Upper lobe of left lung (tissue), 4 donors: ENCODE results near the gene SLC25A18.

Source experiments
- EP300 ChIP-seq, 4 donors: sonication (generic); formaldehyde crosslinking; IDR thresholded peaks; one replicate each; pipeline ENCODE4 v1.5.1; 2017; ENCODE audit warnings: antibody characterized with exemption in 4 of 4, control low read depth in 2 of 4
- POLR2A ChIP-seq, 4 donors: fragments of 450-650 bp; IDR thresholded peaks; one replicate each; pipeline ENCODE4 v1.5.1; 2016 to 2017; ENCODE audit warnings: antibody characterized with exemption in 4 of 4, mild to moderate bottlenecking in 2 of 4
- POLR2AphosphoS5 ChIP-seq, 2 donors: sonication (generic); formaldehyde crosslinking; IDR thresholded peaks; one replicate each; pipeline ENCODE4 v1.5.1; 2017; ENCODE audit warnings: antibody characterized with exemption in 2 of 2
- TF ChIP-seq, protein P1 (sequence below), 6 experiments: fragments of 450-650 bp in 4 of 6; fragments of 200-600 bp in 2 of 6; sonication (generic) in 2 of 6; IDR thresholded peaks; one replicate each; pipeline ENCODE4 v1.5.1; 2016 to 2019; ENCODE audit warnings: antibody characterized with exemption in 6 of 6

DNA sequence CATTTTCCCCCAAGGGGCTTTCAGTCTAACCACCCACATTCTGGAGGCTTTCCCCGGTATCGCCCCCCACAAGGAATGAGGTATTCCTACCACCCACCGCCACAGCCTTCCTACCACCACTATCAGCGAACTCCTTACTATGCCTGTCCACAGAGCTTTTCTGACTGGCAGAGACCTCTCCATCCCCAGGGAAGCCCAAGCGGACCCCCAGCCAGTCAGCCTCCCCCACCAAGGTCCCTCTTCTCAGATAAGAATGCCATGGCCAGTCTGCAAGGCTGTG, 14.6 kb upstream of the SLC25A18 start:
- TF ChIP-seq, protein P1, sequence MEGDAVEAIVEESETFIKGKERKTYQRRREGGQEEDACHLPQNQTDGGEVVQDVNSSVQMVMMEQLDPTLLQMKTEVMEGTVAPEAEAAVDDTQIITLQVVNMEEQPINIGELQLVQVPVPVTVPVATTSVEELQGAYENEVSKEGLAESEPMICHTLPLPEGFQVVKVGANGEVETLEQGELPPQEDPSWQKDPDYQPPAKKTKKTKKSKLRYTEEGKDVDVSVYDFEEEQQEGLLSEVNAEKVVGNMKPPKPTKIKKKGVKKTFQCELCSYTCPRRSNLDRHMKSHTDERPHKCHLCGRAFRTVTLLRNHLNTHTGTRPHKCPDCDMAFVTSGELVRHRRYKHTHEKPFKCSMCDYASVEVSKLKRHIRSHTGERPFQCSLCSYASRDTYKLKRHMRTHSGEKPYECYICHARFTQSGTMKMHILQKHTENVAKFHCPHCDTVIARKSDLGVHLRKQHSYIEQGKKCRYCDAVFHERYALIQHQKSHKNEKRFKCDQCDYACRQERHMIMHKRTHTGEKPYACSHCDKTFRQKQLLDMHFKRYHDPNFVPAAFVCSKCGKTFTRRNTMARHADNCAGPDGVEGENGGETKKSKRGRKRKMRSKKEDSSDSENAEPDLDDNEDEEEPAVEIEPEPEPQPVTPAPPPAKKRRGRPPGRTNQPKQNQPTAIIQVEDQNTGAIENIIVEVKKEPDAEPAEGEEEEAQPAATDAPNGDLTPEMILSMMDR (IDR thresholded peaks at IDR 0.05), result no peak
- TF ChIP-seq POLR2A (IDR thresholded peaks at IDR 0.05) (no peak), POLR2AphosphoS5 (IDR thresholded peaks at IDR 0.05) (no peak), EP300 (IDR thresholded peaks at IDR 0.05) (no peak)
